ENCODE data around the gene RAMACL. TPM values are rescaled to one million over a fixed set of nuclear protein-coding genes. Genes with fewer than 3 reads are reported as not detected.

Gene RAMACL
- total RNA-seq, 1 donor from 2014 or later = 0.77 TPM

DNA sequence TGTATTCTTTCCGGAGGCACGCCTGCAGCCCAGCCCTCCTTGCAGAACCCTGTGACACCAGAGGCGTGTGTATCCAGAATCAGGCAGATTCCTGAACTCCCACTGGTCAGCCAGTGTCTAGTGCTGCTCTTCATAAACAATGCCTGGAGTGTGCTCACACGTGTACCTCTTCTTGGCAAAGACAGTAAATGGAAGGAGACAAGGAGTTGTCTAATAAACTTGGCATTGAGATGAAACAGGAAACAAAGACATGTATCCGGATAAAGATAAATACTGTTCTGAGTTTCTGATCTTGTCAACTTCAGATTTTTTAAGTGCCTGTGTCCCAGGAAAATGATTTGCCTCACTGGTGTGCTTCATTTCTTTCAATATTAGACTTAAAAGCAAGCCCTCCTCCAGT is 38.9 kb upstream of the RAMACL start:
- Histone ChIP-seq H3K4me1 (peaks cover 83% of the 10 kb centered on the region), H3K27me3 (ENCODE audit: low read depth) (no peaks in the 10 kb centered on the region), H3K27ac (replicated peaks) (peak overlapping the region; percentile 94), H3K4me3 (peak overlapping the region; percentile 93), H3K9me3 (replicated peaks) (no peaks in the 10 kb centered on the region), H3K36me3 (no peaks in the 10 kb centered on the region)
- no peak for DNase-seq
- intact Hi-C loops (cut with micrococcal nuclease) = no loop called here
- TF ChIP-seq, protein P1, sequence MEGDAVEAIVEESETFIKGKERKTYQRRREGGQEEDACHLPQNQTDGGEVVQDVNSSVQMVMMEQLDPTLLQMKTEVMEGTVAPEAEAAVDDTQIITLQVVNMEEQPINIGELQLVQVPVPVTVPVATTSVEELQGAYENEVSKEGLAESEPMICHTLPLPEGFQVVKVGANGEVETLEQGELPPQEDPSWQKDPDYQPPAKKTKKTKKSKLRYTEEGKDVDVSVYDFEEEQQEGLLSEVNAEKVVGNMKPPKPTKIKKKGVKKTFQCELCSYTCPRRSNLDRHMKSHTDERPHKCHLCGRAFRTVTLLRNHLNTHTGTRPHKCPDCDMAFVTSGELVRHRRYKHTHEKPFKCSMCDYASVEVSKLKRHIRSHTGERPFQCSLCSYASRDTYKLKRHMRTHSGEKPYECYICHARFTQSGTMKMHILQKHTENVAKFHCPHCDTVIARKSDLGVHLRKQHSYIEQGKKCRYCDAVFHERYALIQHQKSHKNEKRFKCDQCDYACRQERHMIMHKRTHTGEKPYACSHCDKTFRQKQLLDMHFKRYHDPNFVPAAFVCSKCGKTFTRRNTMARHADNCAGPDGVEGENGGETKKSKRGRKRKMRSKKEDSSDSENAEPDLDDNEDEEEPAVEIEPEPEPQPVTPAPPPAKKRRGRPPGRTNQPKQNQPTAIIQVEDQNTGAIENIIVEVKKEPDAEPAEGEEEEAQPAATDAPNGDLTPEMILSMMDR (IDR thresholded peaks at IDR 0.05; ENCODE audit: borderline replicate concordance) = no peak

DNA sequence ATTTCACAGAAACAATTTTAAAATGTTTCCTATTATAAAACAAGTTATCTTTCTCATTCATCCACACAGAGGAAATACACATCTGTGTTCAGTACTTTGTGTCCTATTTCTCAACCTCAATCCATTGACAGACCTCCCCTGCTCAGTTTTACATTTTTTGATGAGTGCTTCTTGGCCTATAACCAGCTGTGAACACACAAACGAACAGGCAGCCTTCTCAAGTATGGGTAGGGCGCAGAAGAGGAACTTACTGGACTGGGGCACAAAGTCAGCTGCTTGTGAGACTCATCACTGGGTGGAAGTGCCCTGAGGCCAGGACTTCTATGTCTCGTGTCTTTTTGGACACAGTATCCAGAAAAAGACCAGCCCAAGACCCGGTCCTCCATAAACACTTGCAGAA is 37.8 kb upstream of the RAMACL start:
- Histone ChIP-seq H3K27me3 (ENCODE audit: low read depth) (no peaks in the 10 kb centered on the region), H3K4me3 (peak overlapping the region; percentile 93), H3K4me1 (peaks cover 85% of the 10 kb centered on the region), H3K9me3 (replicated peaks) (no peaks in the 10 kb centered on the region), H3K36me3 (no peaks in the 10 kb centered on the region), H3K27ac (replicated peaks) (peak overlapping the region; percentile 94)
- no peak for DNase-seq
- intact Hi-C loops (cut with micrococcal nuclease) = no loop called here
- TF ChIP-seq, protein P1 (IDR thresholded peaks at IDR 0.05; ENCODE audit: borderline replicate concordance) = no peak

DNA sequence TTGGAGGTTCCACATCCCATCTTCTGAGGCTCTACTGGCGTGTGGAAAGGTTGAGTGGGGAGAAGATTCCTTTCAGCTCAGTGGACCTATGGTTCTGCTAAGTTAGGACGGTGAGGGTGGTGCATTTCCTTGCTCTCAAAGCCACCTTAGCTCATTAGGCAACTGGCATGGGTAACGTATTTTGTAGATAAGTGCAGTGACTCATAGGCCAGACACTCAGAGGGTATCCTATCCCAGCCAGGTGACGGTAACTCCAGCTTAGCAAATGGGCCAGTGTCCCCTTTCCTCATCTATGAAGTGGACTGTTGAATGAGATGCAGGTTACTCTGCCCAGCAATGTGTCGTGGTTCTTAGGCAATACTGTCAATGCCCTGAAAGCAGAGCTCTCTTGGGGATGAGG is 36.8 kb upstream of the RAMACL start:
- Histone ChIP-seq H3K4me1 (peaks cover 77% of the 10 kb centered on the region), H3K9me3 (replicated peaks) (no peaks in the 10 kb centered on the region), H3K36me3 (peaks cover 6% of the 10 kb centered on the region), H3K4me3 (no peak overlapping the region), H3K27ac (replicated peaks) (peak overlapping the region; percentile 94), H3K27me3 (ENCODE audit: low read depth) (no peaks in the 10 kb centered on the region)
- TF ChIP-seq, protein P1 (IDR thresholded peaks at IDR 0.05; ENCODE audit: borderline replicate concordance) = no peak
- intact Hi-C loops (cut with micrococcal nuclease) = no loop called here
- no peak for DNase-seq

DNA sequence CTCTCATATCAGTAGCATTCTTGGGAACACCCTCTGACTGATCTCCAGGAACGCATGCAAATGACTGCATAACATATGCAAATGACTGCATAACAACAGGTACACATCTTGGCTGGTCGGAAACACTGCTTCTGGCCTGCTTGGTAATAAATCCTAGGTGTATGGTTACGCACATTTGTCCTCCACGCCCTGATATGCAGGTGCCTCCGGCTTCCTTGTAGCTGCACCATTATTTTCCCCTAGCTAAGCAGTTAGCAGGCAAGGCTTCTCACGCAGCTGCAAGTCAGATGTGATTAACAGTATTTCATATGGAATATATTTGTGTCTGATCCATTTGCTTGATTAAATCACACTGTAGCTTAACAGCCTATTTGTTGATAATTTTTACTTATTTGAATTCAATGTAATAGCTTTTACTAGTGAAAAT is 34.6 kb upstream of the RAMACL start:
- intact Hi-C loops (cut with micrococcal nuclease) = no loop called here
- no peak overlapping the region for H3K4me3 ChIP-seq
- H3K36me3 ChIP-seq = peaks cover 12% of the 10 kb centered on the region
- no peaks in the 10 kb centered on the region for H3K27me3 ChIP-seq (ENCODE audit: low read depth)
- peaks cover 79% of the 10 kb centered on the region for H3K4me1 ChIP-seq
- TF ChIP-seq, protein P1 (IDR thresholded peaks at IDR 0.05; ENCODE audit: borderline replicate concordance) = no peak
- DNase-seq = no peak
- no peaks in the 10 kb centered on the region for H3K9me3 ChIP-seq (replicated peaks)
- H3K27ac ChIP-seq (replicated peaks) = peak overlapping the region; percentile 68

- TF ChIP-seq, protein P1 (IDR thresholded peaks at IDR 0.05; ENCODE audit: borderline replicate concordance) = no peak
- Histone ChIP-seq H3K4me3 (no peak overlapping the region), H3K9me3 (replicated peaks) (no peaks in the 10 kb centered on the region), H3K27ac (replicated peaks) (peak overlapping the region; percentile 68), H3K27me3 (ENCODE audit: low read depth) (no peaks in the 10 kb centered on the region), H3K36me3 (peaks cover 12% of the 10 kb centered on the region), H3K4me1 (peaks cover 79% of the 10 kb centered on the region)
- DNase-seq = no peak
- intact Hi-C loops (cut with micrococcal nuclease) = no loop called here
Observed at GRCh38 chr6:166620478-166621113, 34.1 kb upstream of the RAMACL start.
